ENCODE results near the gene PTPN23.
"Not testable (repeated sequence)": the region's sequence is repeated elsewhere in the genome, so short reads cannot be mapped to it uniquely, and the experiment has no call there.

PTPN23 gene

GRCh38 chr3:47455806-47456452 is 75.1 kb downstream of the PTPN23 start:
- DNase-seq, result no peak

- DNase-seq, result no peak
These were observed 76.2 kb downstream of the PTPN23 start for GRCh38 chr3:47456984-47457383.

GRCh38 chr3:47459534-47460085 is 78.8 kb downstream of the PTPN23 start:
- not testable (repeated sequence) for DNase-seq
